Mammary epithelial cell (primary cell): ENCODE measurements around the gene RAD51B.

Source experiments
- CTCF ChIP-seq, 2 donors: IDR thresholded peaks in 1 of 2; conservative IDR thresholded peaks in 1 of 2; 2 replicates each; pipeline ENCODE4 v1.5.1; 2011 to 2012; ENCODE audit warnings: inconsistent platforms in 2 of 2, low read length in 2 of 2, mild to moderate bottlenecking in 2 of 2, control low read depth in 1 of 2, low read depth in 1 of 2; ENCODE audit not compliant: insufficient read depth in 1 of 2; ENCODE audit errors: extremely low read depth in 1 of 2
- EZH2 ChIP-seq: IDR thresholded peaks from 2 replicates; pipeline ENCODE4 v1.6.1; 2012; ENCODE audit warnings: low read length, inconsistent platforms, borderline replicate concordance

- TF ChIP-seq CTCF (conservative IDR thresholded peaks at IDR 0.05 in 1 of 2, IDR thresholded peaks at IDR 0.05 in 1 of 2; ENCODE audit: extremely low read depth in 1 of 2, insufficient read depth in 1 of 2, low read depth in 1 of 2, low read length in 2 of 2) (no peak), EZH2 (no peak)
Measured at GRCh38 chr14:68036202-68036601, 216.6 kb downstream of the RAD51B start.
